Measurements from ENCODE around the gene PNMA8A. TPM values are rescaled to one million over a fixed set of nuclear protein-coding genes. Genes with fewer than 3 reads are reported as not detected.

PNMA8A gene
- total and polyA plus RNA-seq, 2 of the 13 experiments (the other 11 are each of a cell fraction or from before 2014, with no cell fraction given): 0.13 to 0.51 TPM

DNA sequence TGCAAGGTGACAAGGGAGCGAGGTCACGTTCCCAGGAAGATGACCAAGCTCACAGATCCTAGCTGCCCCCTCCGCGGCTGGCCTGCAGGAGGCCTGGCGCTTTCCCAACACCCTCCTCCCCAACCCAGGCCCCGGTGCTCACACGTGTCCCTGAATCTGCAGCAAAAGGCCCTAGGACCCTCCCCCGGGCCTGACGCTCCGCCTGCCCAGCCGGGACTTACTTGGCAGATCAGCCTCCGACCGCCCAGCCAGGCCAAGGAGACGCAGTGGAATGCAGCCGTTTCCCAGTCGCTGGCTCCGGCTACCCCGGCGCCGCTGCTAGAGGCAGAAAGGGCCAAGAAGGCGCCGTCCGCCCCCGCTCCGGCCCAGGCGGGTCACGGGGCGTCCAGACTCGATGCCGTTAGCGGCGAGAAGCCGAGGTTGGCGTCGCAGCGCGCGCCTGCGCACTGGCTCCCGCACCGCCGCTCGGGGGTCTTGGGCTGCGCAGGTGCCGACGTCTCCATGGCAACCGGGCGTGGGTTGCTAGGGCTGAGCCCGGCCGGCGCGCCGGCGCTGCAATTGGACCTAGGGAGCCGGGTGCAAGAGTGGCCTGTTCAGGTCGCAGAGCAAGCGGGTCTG lies at the start of gene PNMA8A (continued):
- TF ChIP-seq, protein P1, sequence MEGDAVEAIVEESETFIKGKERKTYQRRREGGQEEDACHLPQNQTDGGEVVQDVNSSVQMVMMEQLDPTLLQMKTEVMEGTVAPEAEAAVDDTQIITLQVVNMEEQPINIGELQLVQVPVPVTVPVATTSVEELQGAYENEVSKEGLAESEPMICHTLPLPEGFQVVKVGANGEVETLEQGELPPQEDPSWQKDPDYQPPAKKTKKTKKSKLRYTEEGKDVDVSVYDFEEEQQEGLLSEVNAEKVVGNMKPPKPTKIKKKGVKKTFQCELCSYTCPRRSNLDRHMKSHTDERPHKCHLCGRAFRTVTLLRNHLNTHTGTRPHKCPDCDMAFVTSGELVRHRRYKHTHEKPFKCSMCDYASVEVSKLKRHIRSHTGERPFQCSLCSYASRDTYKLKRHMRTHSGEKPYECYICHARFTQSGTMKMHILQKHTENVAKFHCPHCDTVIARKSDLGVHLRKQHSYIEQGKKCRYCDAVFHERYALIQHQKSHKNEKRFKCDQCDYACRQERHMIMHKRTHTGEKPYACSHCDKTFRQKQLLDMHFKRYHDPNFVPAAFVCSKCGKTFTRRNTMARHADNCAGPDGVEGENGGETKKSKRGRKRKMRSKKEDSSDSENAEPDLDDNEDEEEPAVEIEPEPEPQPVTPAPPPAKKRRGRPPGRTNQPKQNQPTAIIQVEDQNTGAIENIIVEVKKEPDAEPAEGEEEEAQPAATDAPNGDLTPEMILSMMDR (CRISPR knock-in tag; IDR thresholded peaks at IDR 0.05): 0 out of 2 replicates have a peak, but pooled peaks have one; percentile 3
- TF ChIP-seq GABPB1 (CRISPR knock-in tag; IDR thresholded peaks at IDR 0.05): peak; percentile 22; the same call in 1 of the 2 replicates
- peak; percentile 37; the same call in 1 of the 2 replicates for TF ChIP-seq KDM5B (CRISPR knock-in tag; IDR thresholded peaks at IDR 0.05; ENCODE audit: borderline replicate concordance)
- no peak for TF ChIP-seq ZNF441 (CRISPR knock-in tag; IDR thresholded peaks at IDR 0.05; ENCODE audit: borderline replicate concordance)
- TF ChIP-seq, protein P2, sequence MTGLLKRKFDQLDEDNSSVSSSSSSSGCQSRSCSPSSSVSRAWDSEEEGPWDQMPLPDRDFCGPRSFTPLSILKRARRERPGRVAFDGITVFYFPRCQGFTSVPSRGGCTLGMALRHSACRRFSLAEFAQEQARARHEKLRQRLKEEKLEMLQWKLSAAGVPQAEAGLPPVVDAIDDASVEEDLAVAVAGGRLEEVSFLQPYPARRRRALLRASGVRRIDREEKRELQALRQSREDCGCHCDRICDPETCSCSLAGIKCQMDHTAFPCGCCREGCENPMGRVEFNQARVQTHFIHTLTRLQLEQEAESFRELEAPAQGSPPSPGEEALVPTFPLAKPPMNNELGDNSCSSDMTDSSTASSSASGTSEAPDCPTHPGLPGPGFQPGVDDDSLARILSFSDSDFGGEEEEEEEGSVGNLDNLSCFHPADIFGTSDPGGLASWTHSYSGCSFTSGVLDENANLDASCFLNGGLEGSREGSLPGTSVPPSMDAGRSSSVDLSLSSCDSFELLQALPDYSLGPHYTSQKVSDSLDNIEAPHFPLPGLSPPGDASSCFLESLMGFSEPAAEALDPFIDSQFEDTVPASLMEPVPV (CRISPR knock-in tag; IDR thresholded peaks at IDR 0.05): no peak

DNA sequence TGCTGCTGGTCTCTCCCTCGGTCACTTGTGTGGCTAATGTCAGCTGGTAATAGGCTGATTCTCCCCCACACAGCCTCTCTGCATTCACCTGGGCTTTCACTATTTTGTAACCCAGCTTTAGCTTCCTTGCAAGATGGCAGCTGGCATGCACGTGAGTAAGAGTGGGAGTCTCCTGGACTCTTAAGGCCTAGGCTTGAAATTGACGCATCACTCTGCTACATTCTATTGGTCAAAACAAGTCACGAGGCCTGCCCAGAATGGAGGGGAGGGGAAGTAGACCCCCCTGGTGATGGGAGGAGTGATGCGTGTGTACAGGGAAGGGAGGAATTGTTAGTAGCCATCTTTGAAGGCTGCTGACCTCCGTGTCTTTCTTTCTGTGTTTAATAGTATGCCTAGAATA lies 49.3 kb upstream of the PNMA8A start:
- TF ChIP-seq KAT7 (CRISPR knock-in tag; IDR thresholded peaks at IDR 0.05; ENCODE audit: borderline replicate concordance): no peak
- TF ChIP-seq, protein P3, sequence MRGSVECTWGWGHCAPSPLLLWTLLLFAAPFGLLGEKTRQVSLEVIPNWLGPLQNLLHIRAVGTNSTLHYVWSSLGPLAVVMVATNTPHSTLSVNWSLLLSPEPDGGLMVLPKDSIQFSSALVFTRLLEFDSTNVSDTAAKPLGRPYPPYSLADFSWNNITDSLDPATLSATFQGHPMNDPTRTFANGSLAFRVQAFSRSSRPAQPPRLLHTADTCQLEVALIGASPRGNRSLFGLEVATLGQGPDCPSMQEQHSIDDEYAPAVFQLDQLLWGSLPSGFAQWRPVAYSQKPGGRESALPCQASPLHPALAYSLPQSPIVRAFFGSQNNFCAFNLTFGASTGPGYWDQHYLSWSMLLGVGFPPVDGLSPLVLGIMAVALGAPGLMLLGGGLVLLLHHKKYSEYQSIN (CRISPR knock-in tag; IDR thresholded peaks at IDR 0.05; ENCODE audit: borderline replicate concordance): no peak
- no peak for TF ChIP-seq GABPB1 (CRISPR knock-in tag; IDR thresholded peaks at IDR 0.05)
- TF ChIP-seq, protein P4, sequence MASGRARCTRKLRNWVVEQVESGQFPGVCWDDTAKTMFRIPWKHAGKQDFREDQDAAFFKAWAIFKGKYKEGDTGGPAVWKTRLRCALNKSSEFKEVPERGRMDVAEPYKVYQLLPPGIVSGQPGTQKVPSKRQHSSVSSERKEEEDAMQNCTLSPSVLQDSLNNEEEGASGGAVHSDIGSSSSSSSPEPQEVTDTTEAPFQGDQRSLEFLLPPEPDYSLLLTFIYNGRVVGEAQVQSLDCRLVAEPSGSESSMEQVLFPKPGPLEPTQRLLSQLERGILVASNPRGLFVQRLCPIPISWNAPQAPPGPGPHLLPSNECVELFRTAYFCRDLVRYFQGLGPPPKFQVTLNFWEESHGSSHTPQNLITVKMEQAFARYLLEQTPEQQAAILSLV (CRISPR knock-in tag; IDR thresholded peaks at IDR 0.05; ENCODE audit: borderline replicate concordance): no peak
- no peak for TF ChIP-seq SMYD3 (CRISPR knock-in tag; IDR thresholded peaks at IDR 0.05)
- TF ChIP-seq, protein P5, sequence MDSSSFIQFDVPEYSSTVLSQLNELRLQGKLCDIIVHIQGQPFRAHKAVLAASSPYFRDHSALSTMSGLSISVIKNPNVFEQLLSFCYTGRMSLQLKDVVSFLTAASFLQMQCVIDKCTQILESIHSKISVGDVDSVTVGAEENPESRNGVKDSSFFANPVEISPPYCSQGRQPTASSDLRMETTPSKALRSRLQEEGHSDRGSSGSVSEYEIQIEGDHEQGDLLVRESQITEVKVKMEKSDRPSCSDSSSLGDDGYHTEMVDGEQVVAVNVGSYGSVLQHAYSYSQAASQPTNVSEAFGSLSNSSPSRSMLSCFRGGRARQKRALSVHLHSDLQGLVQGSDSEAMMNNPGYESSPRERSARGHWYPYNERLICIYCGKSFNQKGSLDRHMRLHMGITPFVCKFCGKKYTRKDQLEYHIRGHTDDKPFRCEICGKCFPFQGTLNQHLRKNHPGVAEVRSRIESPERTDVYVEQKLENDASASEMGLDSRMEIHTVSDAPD (CRISPR knock-in tag; IDR thresholded peaks at IDR 0.05): no peak
- no peak for TF ChIP-seq SRSF1 (optimal IDR thresholded peaks at IDR 0.05; ENCODE audit: low read depth, low read length)
- no peak for TF ChIP-seq ZEB1 (IDR thresholded peaks at IDR 0.05; ENCODE audit: insufficient replicate concordance, low read depth)
- 31% methylated on average over 5 of the region's 6 CpGs for WGBS (ENCODE audit: low lambda C conversion rate)
- no TSS peak for BruUV-seq (replicated peaks)
- POLR2A ChIA-PET: no interaction called here
- Histone ChIP-seq H3K27ac (ENCODE audit: extremely low read length, insufficient read depth, low read length) (no peak overlapping the region), H3K4me1 (ENCODE audit: insufficient read depth, low read length) (no peaks in the 10 kb centered on the region), H2AFZ (ENCODE audit: low read length) (no peak overlapping the region), H3K9me3 (ENCODE audit: low read length) (no peaks in the 10 kb centered on the region), H3K4me3 (replicated peaks in 1 of 3; ENCODE audit: insufficient read depth in 1 of 3, low read depth in 2 of 3, low read length in 3 of 3) (no peak overlapping the region), H3K36me3 (replicated peaks in 1 of 2; ENCODE audit: control insufficient read depth in 1 of 2, insufficient read depth in 2 of 2, low read length in 2 of 2) (no peaks in the 10 kb centered on the region), H4K20me1 (ENCODE audit: insufficient read depth, low read length) (no peaks in the 10 kb centered on the region), H3K4me2 (ENCODE audit: low read depth, low read length) (no peak overlapping the region), H3K27me3 (ENCODE audit: control insufficient read depth in 1 of 2, insufficient read depth in 2 of 2, low read length in 2 of 2) (no peaks in the 10 kb centered on the region), H3K9ac (ENCODE audit: insufficient read depth, low read depth, low read length) (no peak overlapping the region), H3K79me2 (ENCODE audit: insufficient read depth, low read length) (no peaks in the 10 kb centered on the region)
- no peak for FAIRE-seq
- in situ Hi-C loops (cut with HindIII; ENCODE audit: extremely low pct_ligation_motif_present, low pct_unique_long_range_greater_than_20kb): no loop called here
- intact Hi-C loops (cut with micrococcal nuclease; ENCODE audit: unreplicated experiment): no loop called here
- CTCF ChIA-PET (ENCODE audit: low intra/inter-chr PET ratio, low total read pairs): no interaction called here
- ATAC-seq: no peak
- DNase-seq (ENCODE audit: low spot score): no peak

Data from HepG2 (cell line).